GM04504 (cell line): ENCODE results near the gene EEPD1.
"Not testable (repeated sequence)": the region's sequence is repeated elsewhere in the genome, so short reads cannot be mapped to it uniquely, and the experiment has no call there.

ENCODE experiments used
- DNase-seq: peaks from one replicate; pipeline ENCODE4 v3.0.0-alpha.2; 2012; ENCODE audit warnings: low read depth

The EEPD1 gene

DNA sequence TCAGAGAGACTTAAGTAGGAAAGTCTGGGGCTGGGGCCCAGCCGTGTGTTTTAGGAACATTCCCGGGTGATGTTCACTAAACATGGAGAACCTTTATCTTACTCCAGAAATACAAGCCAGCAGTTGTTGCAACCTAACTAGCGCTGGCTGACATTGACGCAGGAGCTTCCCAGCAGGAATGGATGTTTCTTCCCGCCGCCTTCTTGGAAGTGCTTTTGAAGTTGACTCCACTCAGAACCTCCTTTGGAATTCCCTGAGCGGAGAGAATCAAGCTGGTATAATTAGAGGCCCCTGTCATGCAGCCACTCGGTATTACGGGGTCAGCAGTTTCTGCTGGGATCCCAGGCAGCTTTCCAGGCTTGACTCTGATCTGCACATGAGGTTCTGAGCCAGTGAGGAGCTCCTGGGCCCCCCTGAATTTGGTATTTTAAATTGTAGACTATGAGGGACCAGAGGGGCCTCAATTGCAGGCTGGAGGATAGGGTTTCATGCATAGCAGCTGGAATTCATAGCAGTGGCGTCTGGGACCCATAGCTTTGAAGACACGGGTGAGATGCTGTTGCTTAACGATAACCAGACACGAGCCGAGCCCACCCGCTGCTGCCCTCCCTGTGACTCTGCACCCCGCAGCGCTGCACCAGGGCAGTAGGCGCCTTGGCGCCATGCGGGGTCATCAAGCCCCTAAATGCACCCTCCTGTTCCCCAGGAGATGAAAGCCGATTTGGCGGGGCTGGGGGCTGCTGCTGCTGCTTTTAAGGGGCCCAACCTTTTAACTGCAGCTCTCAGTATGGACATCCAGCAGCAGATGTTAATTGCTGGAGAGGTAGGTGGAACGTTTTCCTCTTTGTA, 61.8 kb downstream of the EEPD1 start:
- DNase-seq = no peak

DNA sequence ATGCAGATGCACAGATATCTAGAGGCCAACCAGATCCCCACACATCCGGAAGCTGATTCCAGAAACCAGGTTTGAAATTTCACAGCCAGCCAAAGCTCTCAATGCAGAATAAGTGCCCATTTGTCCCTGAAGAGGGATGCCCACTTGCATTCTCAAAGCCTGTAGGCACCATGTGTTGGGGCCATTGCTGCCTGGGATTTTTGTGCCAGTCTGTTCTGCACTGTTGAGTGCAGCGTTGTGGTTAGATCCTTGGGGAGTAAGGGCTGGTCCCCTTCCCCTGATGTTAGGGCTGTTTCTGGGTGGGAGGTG, 62.4 kb downstream of the EEPD1 start:
- DNase-seq = no peak

- no peak for DNase-seq
Observed at GRCh38 chr7:36216063-36216684, 63.1 kb downstream of the EEPD1 start.

GRCh38 chr7:36217211-36217960, 64.3 kb downstream of the EEPD1 start:
- DNase-seq = no peak

- no peak for DNase-seq
Observed at GRCh38 chr7:36217961-36218284, 64.9 kb downstream of the EEPD1 start.

DNA sequence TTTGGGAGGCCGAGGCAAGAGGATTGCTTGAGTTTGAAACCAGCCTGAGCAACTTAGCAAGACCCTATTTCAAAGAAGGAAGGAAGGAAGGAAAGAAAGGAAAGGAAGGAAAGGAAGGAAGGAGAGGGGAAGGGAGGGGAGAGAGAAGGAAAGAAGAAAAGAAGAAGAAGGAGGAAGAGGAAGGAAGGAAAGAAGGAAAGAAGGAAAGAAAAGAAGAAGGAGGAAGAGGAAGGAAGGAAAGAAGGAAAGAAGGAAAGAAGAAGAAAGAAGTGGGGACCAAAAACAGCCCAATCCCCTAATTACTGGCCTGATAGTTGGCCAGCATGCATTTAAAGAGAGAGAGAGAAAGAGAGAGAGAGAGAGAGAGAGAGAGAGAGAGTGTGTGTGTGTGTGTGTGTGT, 66.4 kb downstream of the EEPD1 start:
- DNase-seq = no peak

GRCh38 chr7:36223851-36224250, 70.8 kb downstream of the EEPD1 start:
- no peak for DNase-seq

DNA sequence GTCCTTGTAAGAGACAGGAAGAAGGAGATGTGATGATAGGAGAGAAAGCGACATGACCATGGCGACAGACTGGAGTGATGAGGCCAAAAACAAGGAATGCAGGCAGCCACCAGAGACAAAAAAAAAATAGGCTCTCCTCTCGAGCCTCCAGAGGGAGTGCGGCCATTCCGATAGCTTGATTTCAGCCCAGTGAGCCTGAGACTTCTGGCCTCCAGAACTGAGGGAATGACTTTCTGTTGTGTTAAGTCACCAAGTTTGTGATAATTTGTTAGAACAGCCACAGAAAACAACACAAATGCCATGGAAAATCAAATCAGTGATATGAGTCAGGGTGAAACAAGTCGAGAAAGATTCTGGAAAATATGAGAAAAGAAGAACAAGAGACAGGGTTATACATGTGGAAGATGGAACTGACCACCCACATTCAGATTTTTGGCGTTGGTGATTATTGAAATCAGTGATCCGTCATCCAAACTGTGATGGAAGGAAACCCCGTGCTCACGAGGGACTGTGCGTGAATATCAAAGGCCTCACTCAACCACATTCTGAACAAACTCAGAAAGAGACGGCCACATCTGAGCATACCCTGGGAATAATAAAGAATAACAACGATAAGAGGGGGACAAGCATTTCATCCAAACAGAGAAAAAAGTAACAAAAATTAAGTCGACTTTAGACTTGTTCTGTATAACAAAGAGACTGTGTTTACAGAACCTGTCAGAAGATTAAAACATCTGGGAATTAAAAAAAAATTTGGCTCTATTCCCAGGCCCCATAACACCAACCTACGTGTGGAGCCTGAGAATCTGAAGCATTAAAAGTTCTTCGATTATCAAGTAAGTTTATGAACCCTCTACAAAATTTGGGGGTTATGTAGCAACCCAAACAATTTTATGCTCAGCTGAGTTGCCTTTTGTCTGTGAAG, 72.1 kb downstream of the EEPD1 start:
- DNase-seq = no peak

- no peak for DNase-seq
Observed at GRCh38 chr7:36226151-36226550, 73.1 kb downstream of the EEPD1 start.

- peak; percentile 80 for DNase-seq
Observed at GRCh38 chr7:36227223-36227622, 74.2 kb downstream of the EEPD1 start.

GRCh38 chr7:36228039-36228438, 75.0 kb downstream of the EEPD1 start:
- DNase-seq = no peak

- DNase-seq = no peak
Observed at GRCh38 chr7:36231406-36231805, 78.4 kb downstream of the EEPD1 start.

DNA sequence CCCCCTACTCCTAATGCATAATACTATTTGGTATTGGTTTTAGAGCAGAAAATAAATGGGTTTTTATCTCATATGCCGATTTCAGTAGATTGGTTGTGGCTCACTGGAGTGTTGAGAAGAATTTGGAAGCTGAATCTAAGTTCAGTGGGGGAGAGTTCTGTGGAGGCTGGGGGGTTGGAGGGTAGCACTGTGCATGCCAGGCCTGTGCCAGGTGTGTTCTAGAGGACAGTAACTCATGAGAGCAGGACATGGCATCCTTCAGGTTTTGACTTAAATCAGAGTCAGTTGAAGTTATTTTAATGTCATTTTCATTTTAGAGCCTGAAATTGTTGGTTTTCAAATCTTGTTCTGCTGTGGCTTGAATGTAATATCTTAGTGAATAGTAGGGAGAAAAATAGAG, 79.5 kb downstream of the EEPD1 start:
- no peak for DNase-seq

DNA sequence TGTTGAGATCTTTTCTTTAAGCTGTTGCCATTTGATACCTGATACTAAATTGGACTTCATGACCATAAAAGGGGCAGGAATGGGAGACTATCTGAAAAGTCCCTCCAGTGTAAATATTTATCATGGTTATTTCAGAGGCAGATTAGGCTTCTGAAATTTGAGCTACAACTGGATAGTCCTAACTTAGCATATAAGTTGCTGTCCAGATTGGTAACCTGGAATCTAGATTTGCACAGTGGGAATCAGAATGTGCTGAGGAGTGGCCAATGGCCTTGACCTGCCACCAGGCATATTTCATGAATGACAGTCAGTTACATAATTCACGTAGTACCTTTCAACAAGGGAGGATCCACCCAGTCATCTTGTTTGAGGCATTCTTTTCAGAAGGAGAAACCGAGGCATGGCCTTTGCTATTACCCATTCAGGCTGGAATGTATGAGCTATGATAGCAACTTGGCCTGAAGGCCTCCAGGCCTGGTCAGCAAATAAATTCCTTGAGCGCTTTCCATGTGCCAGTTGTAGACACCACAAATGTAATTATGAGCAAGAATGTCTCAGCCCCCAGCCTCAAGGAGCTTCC, 80.0 kb downstream of the EEPD1 start:
- no peak for DNase-seq

- no peak for DNase-seq
Observed at GRCh38 chr7:36236073-36236472, 83.0 kb downstream of the EEPD1 start.

DNA sequence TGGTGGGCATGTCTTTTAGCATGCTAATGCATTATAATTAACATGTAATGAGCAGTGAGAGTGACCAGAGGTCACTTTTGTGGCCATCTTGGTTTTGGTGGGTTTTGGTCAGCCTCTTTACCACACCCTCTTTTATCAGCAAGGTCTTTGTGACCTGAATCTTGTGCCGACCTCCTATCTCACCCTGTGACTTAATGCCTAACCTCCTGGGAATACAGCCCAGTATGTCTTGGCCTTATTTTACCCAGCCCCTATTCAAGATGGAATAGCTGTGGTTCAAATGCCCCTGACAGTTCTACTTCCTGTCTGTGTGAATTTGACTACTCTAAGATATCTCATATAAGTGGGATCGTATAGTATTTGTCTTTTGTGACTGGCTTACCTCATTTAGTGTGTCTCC, 85.1 kb downstream of the EEPD1 start:
- DNase-seq = no peak

GRCh38 chr7:36243356-36243755, 90.3 kb downstream of the EEPD1 start:
- not testable (repeated sequence) for DNase-seq

- DNase-seq = not testable (repeated sequence)
Observed at GRCh38 chr7:36244001-36244400, 90.9 kb downstream of the EEPD1 start.

DNA sequence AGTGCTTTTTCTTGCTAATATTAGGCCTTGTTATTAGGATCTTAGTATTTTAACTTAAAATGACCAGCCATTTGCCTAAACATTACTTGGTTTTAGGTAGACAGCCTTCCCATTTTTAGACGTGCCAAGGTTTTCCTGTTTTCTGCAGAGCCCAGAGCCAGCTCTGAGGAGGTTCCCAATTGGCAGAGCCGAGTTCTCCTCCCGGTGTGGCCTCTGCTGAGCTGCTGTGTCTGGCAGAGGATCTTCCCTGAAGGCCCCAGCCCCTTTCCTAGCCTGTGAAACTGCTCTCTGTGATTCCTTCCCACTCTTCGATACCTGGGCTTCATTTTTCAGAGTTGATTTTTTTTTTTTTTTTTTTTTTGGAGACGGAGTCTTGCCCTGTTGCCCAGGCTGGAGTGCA, 91.4 kb downstream of the EEPD1 start:
- no peak for DNase-seq

- DNase-seq = no peak
Observed at GRCh38 chr7:36245684-36246299, 92.7 kb downstream of the EEPD1 start.

- no peak for DNase-seq
Observed at GRCh38 chr7:36249091-36249490, 96.0 kb downstream of the EEPD1 start.
